HepG2 (cell line): ENCODE measurements around the gene CA9. TPM values are rescaled to one million over a fixed set of nuclear protein-coding genes. Genes with fewer than 3 reads are reported as not detected.

Experiments
- ATAC-seq: fragments of 200-7000 bp; cut with Tn5 transposase; 3 replicates; pipeline ENCODE4 v1.9.1; 2020; ENCODE audit warnings: mild to moderate bottlenecking, moderate library complexity
- BruUV-seq: library from RNA; stranded (reverse); fragments of 400-500 nt; replicated peaks from 2 replicates; lab custom pipeline; 2021; lab: Mats Ljungman, UMichigan
- CTCF ChIA-PET: fragments of 300-600 bp; formaldehyde crosslinking; extraction: SDS; loops from one replicate; lab custom pipeline; 2021; ENCODE audit warnings: low total read pairs, inconsistent platforms, low intra/inter-chr PET ratio; lab: Yijun Ruan, JAX
- POLR2A ChIA-PET: fragments of 350-600 bp; sonication (Branson Sonifier 250); formaldehyde crosslinking; loops from one replicate; lab custom pipeline; 2020; ENCODE audit warnings: antibody characterized with exemption, inconsistent platforms; lab: Yijun Ruan, JAX
- DNase-seq: peaks from one replicate; pipeline ENCODE4 v3.0.0-alpha.2; 2015; ENCODE audit warnings: low spot score
- FAIRE-seq: peaks from 3 replicates; lab custom pipeline; 2011; peaks lifted over from hg19 to GRCh38; lab: Jason Lieb, UNC
- H2AFZ ChIP-seq: one replicate; pipeline ENCODE4 v1.6.1; 2011; ENCODE audit warnings: low read length, inconsistent platforms
- H3K27ac ChIP-seq: fragments of 300-600 bp; 3 replicates; pipeline ENCODE4 v1.8.0; 2011; ENCODE audit warnings: mixed run types, mild to moderate bottlenecking, mixed read lengths, low read length, inconsistent platforms; ENCODE audit not compliant: insufficient read depth; ENCODE audit errors: extremely low read length
- H3K27me3 ChIP-seq, 2 experiments: fragments of 200-600 bp in 1 of 2; 2 replicates in 1 of 2; 3 replicates in 1 of 2; pipeline versions ENCODE4 v1.6.0 to v1.8.0; 2011; ENCODE audit warnings: low read length in 2 of 2, mild to moderate bottlenecking in 2 of 2, moderate library complexity in 2 of 2, inconsistent platforms in 1 of 2; ENCODE audit not compliant: insufficient read depth in 2 of 2, control insufficient read depth in 1 of 2
- H3K36me3 ChIP-seq, 2 experiments: fragments of 200-600 bp in 1 of 2; replicated peaks in 1 of 2; 2 replicates in 1 of 2; 3 replicates in 1 of 2; pipeline versions ENCODE4 v1.5.1 to v1.8.0; 2011; ENCODE audit warnings: low read length in 2 of 2, inconsistent platforms in 1 of 2; ENCODE audit not compliant: insufficient read depth in 2 of 2, control insufficient read depth in 1 of 2
- H3K4me1 ChIP-seq: 2 replicates; pipeline ENCODE4 v1.5.1; 2012; ENCODE audit warnings: low read length, inconsistent platforms; ENCODE audit not compliant: insufficient read depth
- H3K4me2 ChIP-seq: 2 replicates; pipeline ENCODE4 v1.6.0; 2011; ENCODE audit warnings: low read depth, low read length, inconsistent platforms
- H3K4me3 ChIP-seq, 3 experiments: fragments of 200-600 bp in 1 of 3; sonication (generic), shearing (Covaris generic) in 1 of 3; replicated peaks in 1 of 3; 2 replicates each; pipeline ENCODE4 v1.5.1; 2011 to 2016; ENCODE audit warnings: low read length in 3 of 3, inconsistent platforms in 2 of 3, low read depth in 2 of 3, mild to moderate bottlenecking in 2 of 3, control low read depth in 1 of 3, mixed read lengths in 1 of 3; ENCODE audit not compliant: insufficient read depth in 1 of 3
- H3K79me2 ChIP-seq: one replicate; pipeline ENCODE4 v1.6.1; 2011; ENCODE audit warnings: low read length, inconsistent platforms; ENCODE audit not compliant: insufficient read depth
- H3K9ac ChIP-seq: 2 replicates; pipeline ENCODE4 v1.6.0; 2011; ENCODE audit warnings: mild to moderate bottlenecking, low read depth, low read length, inconsistent platforms; ENCODE audit not compliant: insufficient read depth
- H3K9me3 ChIP-seq: 2 replicates; pipeline ENCODE4 v1.5.1; 2012; ENCODE audit warnings: mild to moderate bottlenecking, low read length
- H4K20me1 ChIP-seq: 2 replicates; pipeline ENCODE4 v1.6.0; 2011; ENCODE audit warnings: inconsistent platforms, mild to moderate bottlenecking, low read length, moderate library complexity; ENCODE audit not compliant: insufficient read depth
- AGO2 ChIP-seq: fragments of 200-400 bp; formaldehyde crosslinking; optimal IDR thresholded peaks from 2 replicates; pipeline ENCODE3; 2017; ENCODE audit warnings: mild to moderate bottlenecking, low read depth, low read length, moderate library complexity
- ATRX ChIP-seq: sonication (generic); formaldehyde crosslinking; IDR thresholded peaks from 2 replicates; pipeline ENCODE4 v1.4.0; 2020; ENCODE audit warnings: missing genetic modification reagents, borderline replicate concordance
- CEBPG ChIP-seq: IDR thresholded peaks from 2 replicates; pipeline ENCODE4 v1.6.1; 2016
- HMGXB4 ChIP-seq, 2 experiments: sonication (generic) in 1 of 2; formaldehyde crosslinking in 1 of 2; IDR thresholded peaks; 2 replicates each; pipeline versions ENCODE4 v1.4.0 to v1.6.1; 2018 to 2020; ENCODE audit warnings: missing genetic modification reagents in 2 of 2, borderline replicate concordance in 1 of 2, low read depth in 1 of 2, mild to moderate bottlenecking in 1 of 2, missing biosample characterization in 1 of 2
- NFE2L1 ChIP-seq: sonication (generic); formaldehyde crosslinking; IDR thresholded peaks from 2 replicates; pipeline ENCODE4 v1.4.0; 2020; ENCODE audit warnings: missing genetic modification reagents, mild to moderate bottlenecking, borderline replicate concordance
- NFE2L2 ChIP-seq: fragments of 150-350 bp; IDR thresholded peaks from 2 replicates; pipeline ENCODE4 v1.6.1; 2014; ENCODE audit warnings: low read length
- SKI ChIP-seq: fragments of 450-650 bp; IDR thresholded peaks from one replicate; pipeline ENCODE4 v1.6.1; 2018; ENCODE audit warnings: mild to moderate bottlenecking; ENCODE audit not compliant: partially characterized antibody
- TBP ChIP-seq: sonication (generic); formaldehyde crosslinking; IDR thresholded peaks from 2 replicates; pipeline ENCODE4 v1.5.0; 2020; ENCODE audit warnings: missing genetic modification reagents
- YY1 ChIP-seq: IDR thresholded peaks from 2 replicates; pipeline ENCODE4 v1.6.1; 2011; ENCODE audit warnings: low read length, low read depth, moderate library complexity, mild to moderate bottlenecking; ENCODE audit not compliant: insufficient read depth, insufficient replicate concordance
- ZMYM3 ChIP-seq: sonication (generic); formaldehyde crosslinking; IDR thresholded peaks from 2 replicates; pipeline ENCODE4 v1.5.1; 2020; ENCODE audit warnings: mild to moderate bottlenecking, missing genetic modification reagents
- ZSCAN25 ChIP-seq: sonication (generic); formaldehyde crosslinking; IDR thresholded peaks from 2 replicates; pipeline ENCODE4 v1.8.0; 2022; ENCODE audit warnings: mild to moderate bottlenecking, missing genetic modification reagents
- WGBS: methylation state at CpG from one replicate; pipeline ENCODE4 v1.1.6; 2017; ENCODE audit warnings: low lambda C conversion rate; 5-methylcytosine and 5-hydroxymethylcytosine counted together
- in situ Hi-C: cut with HindIII; loops from 2 replicates; pipeline ENCODE4 v1.10.0; 2017; ENCODE audit warnings: low pct_unique_long_range_greater_than_20kb; ENCODE audit not compliant: extremely low pct_ligation_motif_present
- intact Hi-C: fragments of 100-400 bp; cut with micrococcal nuclease; formaldehyde crosslinking; loops from one replicate; pipeline ENCODE4 v1.10.0; 2022; ENCODE audit not compliant: unreplicated experiment
- polyA plus RNA-seq, 8 experiments: library from polyadenylated mRNA; depleted of rRNA in 3 of 8; stranded (reverse) in 7 of 8; unstranded in 1 of 8; fragments of >200 nt; fragmentation: Illumina TruSeq in 4 of 8; extraction: Trizol in 4 of 8; gene quantifications; 2 replicates each; pipeline versions ENCODE4 v1.2.1 to v1.2.3, GENCODE V29; 2011 to 2016; ENCODE audit warnings: low read depth in 4 of 8, missing spikeins in 1 of 8, mixed read lengths in 1 of 8; ENCODE audit not compliant: insufficient read depth in 1 of 8
- total RNA-seq, 5 experiments: library from RNA; depleted of rRNA; stranded (reverse); fragments of >200 nt; fragmentation: Illumina TruSeq; extraction: Trizol; gene quantifications; 2 replicates each; pipeline ENCODE4 v1.2.3, GENCODE V29; 2016; ENCODE audit warnings: low read depth in 1 of 5

The CA9 gene
- total and polyA plus RNA-seq, 2 of the 13 experiments (the other 11 are each of a cell fraction or from before 2014, with no cell fraction given), result 0.13 to 152 TPM

- H3K36me3 ChIP-seq, result peaks cover 8 to 10% of the 10 kb centered on the region in 2 experiments; a peak in 3 of 5 replicates
- ATAC-seq (no peak), FAIRE-seq (no peak)
- CTCF ChIA-PET, result no interaction called here
- no peaks in the 10 kb centered on the region for H3K9me3 ChIP-seq
- H2AFZ ChIP-seq, result no peak overlapping the region
- intact Hi-C loops, result no loop called here
- H3K9ac ChIP-seq, result no peak overlapping the region
- peak overlapping the region; percentile 51 for H3K27ac ChIP-seq
- peak; percentile 35 for TF ChIP-seq AGO2
- TF ChIP-seq YY1, result no peak
- TF ChIP-seq, all 625 proteins: peak for 1
- no TSS peak for BruUV-seq
- WGBS, result 94% methylated on average over 7 of the region's 7 CpGs
- no peaks in the 10 kb centered on the region; a peak in 1 of 5 replicates for H3K27me3 ChIP-seq
- POLR2A ChIA-PET, result interaction anchor here (1.6 to 6.3 kb wide), 3 partner anchors 28 to 70 kb away, joined by 7 to 68 read pairs (median 23); partner anchors contain the start of genes CREB3, TLN1 and TPM2
- DNase-seq, result no peak
- peaks cover 70% of the 10 kb centered on the region for H3K4me1 ChIP-seq
- H4K20me1 ChIP-seq, result no peaks in the 10 kb centered on the region
- H3K4me2 ChIP-seq, result no peak overlapping the region
- no peak overlapping the region for H3K4me3 ChIP-seq
- in situ Hi-C loops, result loop anchor here (5.0 kb wide), 1 partner anchor 35 kb away; no protein-coding TSS in a partner anchor
- H3K79me2 ChIP-seq, result peaks cover 16% of the 10 kb centered on the region
Observed at GRCh38 chr9:35662437-35662836, 11.3 kb upstream of the CA9 start.

- 5% methylated on average over 17 of the region's 58 CpGs for WGBS
- peak; percentile 78 to 87; a peak in 3 of 4 replicates for TF ChIP-seq HMGXB4 (CRISPR knock-in tag; IDR thresholded peaks at IDR 0.05; ENCODE audit: borderline replicate concordance in 1 of 2, low read depth in 1 of 2)
- peak; percentile 65 for TF ChIP-seq ZMYM3
- TF ChIP-seq SKI, result no peak
- no peak for TF ChIP-seq NFE2L1
- peak; percentile 11; the same call in 1 of the 2 replicates for TF ChIP-seq CEBPG (CRISPR knock-in tag)
- no peak for TF ChIP-seq ZSCAN25 (CRISPR knock-in tag)
- TF ChIP-seq ATRX, result no peak
- no peak; the same call in 1 of the 2 replicates for TF ChIP-seq TBP (CRISPR knock-in tag)
- TF ChIP-seq NFE2L2, result no peak
Observed at GRCh38 chr9:35664531-35665470, 8.9 kb upstream of the CA9 start, which contains the start of gene ARHGEF39. TSS of gene ARHGEF39 (minus strand) at chr9:35665195. CDS start at chr9:35665169, 26 bp downstream.

More at GRCh38 chr9:35664531-35665470, 8.9 kb upstream of the CA9 start, which contains the start of gene ARHGEF39:
- H3K4me3 ChIP-seq, result peak within 1 kb of the TSS; percentile 64 to 85 (median 78)
- H3K27ac ChIP-seq, result peak within 1 kb of the TSS; percentile 73
- H3K27me3 ChIP-seq, result no peaks in the 10 kb centered on the region
- ATAC-seq, result peak; percentile 83
- H3K9me3 ChIP-seq, result no peaks in the 10 kb centered on the region
- H3K4me2 ChIP-seq, result peak within 1 kb of the TSS; percentile 82
- in situ Hi-C loops, result loop anchor here (5.0 kb wide), 2 partner anchors 32 to 62 kb away; no protein-coding TSS in a partner anchor
- peaks cover 80% of the 10 kb centered on the region for H3K4me1 ChIP-seq
- TSS peak; percentile 58 for BruUV-seq
- peaks cover 10% of the 10 kb centered on the region for H3K79me2 ChIP-seq
- ChIA-PET POLR2A (interaction anchor here (0.9 to 2.5 kb wide), 13 partner anchors 9 to 84 kb away, joined by 3 to 24 read pairs (median 5); partner anchors contain the start of genes CA9, CREB3, GBA2 and RGP1), CTCF (interaction anchor here (1.6 kb wide), 1 partner anchor 32 kb away, joined by 5 read pairs; no protein-coding TSS in a partner anchor)
- FAIRE-seq, result peak; percentile 63
- DNase-seq, result peak; percentile 81
- intact Hi-C loops, result no loop called here
- H3K36me3 ChIP-seq, result peaks cover 8 to 10% of the 10 kb centered on the region in 2 experiments; a peak in 3 of 5 replicates
- H2AFZ ChIP-seq, result no peak within 1 kb of the TSS
- no peaks in the 10 kb centered on the region for H4K20me1 ChIP-seq
- peak within 1 kb of the TSS; percentile 83 for H3K9ac ChIP-seq
